Measurements from ENCODE around the gene FOXL2.

FOXL2 gene

GRCh38 chr3:138946663-138947494 lies at the start of gene FOXL2, which contains the start of gene FOXL2NB:
Gene FOXL2 (minus strand): TSS chr3:138947137. CDS start chr3:138946722, 415 bp downstream.
Gene FOXL2NB (plus strand): TSS chr3:138947217. CDS start chr3:138947365, 148 bp downstream.
- no peak for DNase-seq (ENCODE audit: low spot score)
- in situ Hi-C loops (cut with MboI; ENCODE audit: low pct_unique_long_range_greater_than_20kb, low sequenced_read_pairs, unreplicated experiment): loop anchor here (25.0 kb wide), 2 partner anchors 365 to 485 kb away; no protein-coding TSS in a partner anchor
- TF ChIP-seq CTCF (IDR thresholded peaks at IDR 0.05; ENCODE audit: extremely low read depth, insufficient read depth, missing control alignments): no peak

- in situ Hi-C loops (cut with MboI; ENCODE audit: low pct_unique_long_range_greater_than_20kb, low sequenced_read_pairs, unreplicated experiment): no loop called here
- TF ChIP-seq CTCF (IDR thresholded peaks at IDR 0.05; ENCODE audit: extremely low read depth, insufficient read depth, missing control alignments): no peak
- no peak for DNase-seq (ENCODE audit: low spot score)
Measured at GRCh38 chr3:138995706-138996105, 48.8 kb upstream of the FOXL2 start.

- DNase-seq (ENCODE audit: low spot score): no peak
- TF ChIP-seq CTCF (IDR thresholded peaks at IDR 0.05; ENCODE audit: extremely low read depth, insufficient read depth, missing control alignments): no peak
- in situ Hi-C loops (cut with MboI; ENCODE audit: low pct_unique_long_range_greater_than_20kb, low sequenced_read_pairs, unreplicated experiment): no loop called here
Measured at GRCh38 chr3:138987181-138987580, 40.2 kb upstream of the FOXL2 start.

- no peak for DNase-seq (ENCODE audit: low spot score)
- TF ChIP-seq CTCF (IDR thresholded peaks at IDR 0.05; ENCODE audit: extremely low read depth, insufficient read depth, missing control alignments): no peak
- in situ Hi-C loops (cut with MboI; ENCODE audit: low pct_unique_long_range_greater_than_20kb, low sequenced_read_pairs, unreplicated experiment): no loop called here
Measured at GRCh38 chr3:138985932-138986331, 39.0 kb upstream of the FOXL2 start.

- no peak for DNase-seq (ENCODE audit: low spot score)
- no peak for TF ChIP-seq CTCF (IDR thresholded peaks at IDR 0.05; ENCODE audit: extremely low read depth, insufficient read depth, missing control alignments)
- in situ Hi-C loops (cut with MboI; ENCODE audit: low pct_unique_long_range_greater_than_20kb, low sequenced_read_pairs, unreplicated experiment): no loop called here
Measured at GRCh38 chr3:138984816-138985215, 37.9 kb upstream of the FOXL2 start.

- in situ Hi-C loops (cut with MboI; ENCODE audit: low pct_unique_long_range_greater_than_20kb, low sequenced_read_pairs, unreplicated experiment): no loop called here
- TF ChIP-seq CTCF (IDR thresholded peaks at IDR 0.05; ENCODE audit: extremely low read depth, insufficient read depth, missing control alignments): no peak
- no peak for DNase-seq (ENCODE audit: low spot score)
Measured at GRCh38 chr3:138976047-138976446, 29.1 kb upstream of the FOXL2 start.
